Kidney (tissue), 14 donors: Measurements from ENCODE around the gene DDIT3. TPM values are rescaled to one million over a fixed set of nuclear protein-coding genes. Genes with fewer than 3 reads are reported as not detected.

Experiments used
- DNase-seq, 5 donors: peaks; one replicate each; pipeline ENCODE4 v3.0.0-alpha.2; 2013 to 2020
- FAIRE-seq: peaks from 2 replicates; lab custom pipeline; 2012; peaks lifted over from hg19 to GRCh38; lab: Jason Lieb, UNC
- H3K27ac ChIP-seq, 2 donors: one replicate each; pipeline ENCODE4 v1.7.0; 2013; ENCODE audit warnings: low read depth in 2 of 2, low read length in 2 of 2, inconsistent platforms in 1 of 2
- H3K27me3 ChIP-seq: one replicate; pipeline ENCODE4 v1.7.1; 2013; ENCODE audit warnings: low read length, inconsistent platforms; ENCODE audit not compliant: control insufficient read depth, insufficient read depth
- H3K36me3 ChIP-seq, 3 donors: one replicate each; pipeline versions ENCODE4 v1.7.0 to v1.7.1; 2013; ENCODE audit warnings: low read length in 3 of 3, control low read depth in 1 of 3, inconsistent platforms in 1 of 3; ENCODE audit not compliant: insufficient read depth in 3 of 3, control insufficient read depth in 2 of 3
- H3K4me1 ChIP-seq, 3 donors: one replicate each; pipeline versions ENCODE4 v1.7.0 to v1.7.1; 2013; ENCODE audit warnings: low read length in 3 of 3, inconsistent platforms in 1 of 3, low read depth in 1 of 3; ENCODE audit not compliant: control insufficient read depth in 2 of 3, insufficient read depth in 2 of 3
- H3K4me3 ChIP-seq, 3 donors: one replicate each; pipeline versions ENCODE4 v1.7.0 to v1.8.1; 2013; ENCODE audit warnings: low read length in 3 of 3, control low read depth in 1 of 3, inconsistent platforms in 1 of 3
- H3K9ac ChIP-seq, 3 donors: one replicate each; pipeline versions ENCODE4 v1.7.0 to v1.7.1; 2013; ENCODE audit warnings: low read length in 3 of 3, control low read depth in 1 of 3, inconsistent platforms in 1 of 3
- H3K9me3 ChIP-seq, 3 donors: one replicate each; pipeline versions ENCODE4 v1.7.0 to v1.7.1; 2013; ENCODE audit warnings: low read length in 3 of 3, control low read depth in 1 of 3, inconsistent platforms in 1 of 3; ENCODE audit not compliant: control insufficient read depth in 2 of 3, insufficient read depth in 1 of 3
- CTCF ChIP-seq: IDR thresholded peaks from 3 replicates; pipeline ENCODE4 v1.5.1; 2012; ENCODE audit warnings: mild to moderate bottlenecking, moderate library complexity, borderline replicate concordance; ENCODE audit not compliant: insufficient read depth; ENCODE audit errors: extremely low read depth
- intact Hi-C: fragments of 100-400 bp; cut with DNase I; formaldehyde crosslinking; loops from one replicate; pipeline ENCODE4 v1.11.1; 2022
- polyA plus RNA-seq: library from polyadenylated mRNA; stranded (reverse); fragments of 350-450 nt; fragmentation: Illumina TruSeq; extraction: RNeasy Lipid Tissue Mini Kit (QIAGEN cat#74804); gene quantifications from one replicate; pipeline ENCODE4 v1.2.3, GENCODE V29; 2014; ENCODE audit warnings: low read depth, low replicate concordance; ENCODE audit not compliant: insufficient read depth
- total RNA-seq: library from RNA; stranded (reverse); fragmentation: NEBNext Ultra II Directional; extraction: Animal tissue kit (Norgen Biotek cat#: 25700); gene quantifications from one replicate; pipeline ENCODE4 v1.2.1, GENCODE V29; 2021
- donor health status: control.
- donor health status: control.
- donor health status: control.
- donor health status: control.
- donor health status: control.
- donor health status: DM: yes; HTN: yes; CAD: no.
- donor health status: Normal renal cell carcinoma (clear cell type).

Gene DDIT3
- total and polyA plus RNA-seq, 2 donors from 2014 or later = 34.1 to 83.1 TPM

- Histone ChIP-seq H3K9ac (no peak overlapping the region), H3K4me3 (no peak overlapping the region), H3K27me3 (peaks cover 20% of the 10 kb centered on the region), H3K36me3 (no peaks in the 10 kb centered on the region), H3K4me1 (peaks cover 0 to 18% (median 0%) of the 10 kb centered on the region in 3 donors), H3K27ac (peak overlapping the region in 1 of 2 donors; percentile 59), H3K9me3 (no peaks in the 10 kb centered on the region)
- intact Hi-C loops = no loop called here
- TF ChIP-seq CTCF = no peak
- FAIRE-seq = no peak
- DNase-seq = no peak
Measured at GRCh38 chr12:57479043-57479375, 41.3 kb downstream of the DDIT3 start.

GRCh38 chr12:57477710-57478681, 42.3 kb downstream of the DDIT3 start:
- H3K27me3 ChIP-seq = peaks cover 25% of the 10 kb centered on the region
- intact Hi-C loops = no loop called here
- H3K27ac ChIP-seq = peak overlapping the region in 1 of 2 donors; percentile 60
- no peaks in the 10 kb centered on the region for H3K9me3 ChIP-seq
- no peak for TF ChIP-seq CTCF
- peaks cover 0 to 18% (median 0%) of the 10 kb centered on the region in 3 donors for H3K4me1 ChIP-seq
- FAIRE-seq = no peak
- peak in 1 of 5 donors; percentile 29 for DNase-seq
- no peaks in the 10 kb centered on the region for H3K36me3 ChIP-seq
- H3K9ac ChIP-seq = no peak overlapping the region
- no peak overlapping the region for H3K4me3 ChIP-seq

- Histone ChIP-seq H3K4me3 (peak overlapping the region in 2 of 3 donors; percentile 17 to 32), H3K36me3 (no peaks in the 10 kb centered on the region), H3K27ac (peak overlapping the region in 1 of 2 donors; percentile 33), H3K27me3 (peaks cover 25% of the 10 kb centered on the region), H3K9me3 (no peaks in the 10 kb centered on the region), H3K9ac (no peak overlapping the region), H3K4me1 (peaks cover 0 to 18% (median 0%) of the 10 kb centered on the region in 3 donors)
- FAIRE-seq (no peak), DNase-seq (peak in 1 of 5 donors; percentile 34)
- intact Hi-C loops = no loop called here
- no peak for TF ChIP-seq CTCF
Measured at GRCh38 chr12:57476993-57477709, 43.2 kb downstream of the DDIT3 start.
